Neural cell (in vitro differentiated cells): Measurements from ENCODE around the gene BBS12. TPM values are rescaled to one million over a fixed set of nuclear protein-coding genes. Genes with fewer than 3 reads are reported as not detected.

Experiments
- H2AFZ ChIP-seq: fragments of 200-600, 300-800 bp; sonication (generic), shearing (Covaris generic); 2 replicates; pipeline ENCODE4 v1.6.0; 2014; ENCODE audit warnings: low read depth, mild to moderate bottlenecking, antibody characterized with exemption, low read length, moderate library complexity
- H3F3A ChIP-seq: fragments of 200-600 bp; shearing (Covaris generic); 2 replicates; pipeline ENCODE4 v1.6.1; 2016; ENCODE audit warnings: mild to moderate bottlenecking, moderate library complexity, mixed read lengths, antibody characterized with exemption, low read length; ENCODE audit not compliant: insufficient read depth, poor library complexity, severe bottlenecking
- H3K27ac ChIP-seq: fragments of 200-600, 300-800 bp; sonication (generic), shearing (Covaris generic); 2 replicates; pipeline ENCODE4 v1.5.1; 2014; ENCODE audit warnings: mild to moderate bottlenecking, low read length, moderate library complexity
- H3K27me3 ChIP-seq: fragments of 300-800, 200-600 bp; sonication (generic), shearing (Covaris generic); 2 replicates; pipeline ENCODE4 v1.6.0; 2014; ENCODE audit warnings: mild to moderate bottlenecking, low read depth, low read length, moderate library complexity; ENCODE audit not compliant: insufficient read depth
- H3K36me3 ChIP-seq: fragments of 300-800, 200-600 bp; sonication (generic), shearing (Covaris generic); 2 replicates; pipeline ENCODE4 v1.5.1; 2014; ENCODE audit warnings: mild to moderate bottlenecking, antibody characterized with exemption, low read length, moderate library complexity; ENCODE audit not compliant: insufficient read depth
- H3K4me2 ChIP-seq: fragments of 300-800, 200-600 bp; sonication (generic), shearing (Covaris generic); 2 replicates; pipeline ENCODE4 v1.6.0; 2014; ENCODE audit warnings: mild to moderate bottlenecking, low read length
- H3K4me3 ChIP-seq: fragments of 300-800, 200-600 bp; sonication (generic), shearing (Covaris generic); 2 replicates; pipeline ENCODE4 v1.5.1; 2014; ENCODE audit warnings: mild to moderate bottlenecking, low read length, moderate library complexity
- H3K79me2 ChIP-seq: fragments of 200-600 bp; shearing (Covaris generic); replicated peaks from 2 replicates; pipeline ENCODE4 v1.6.0; 2014; ENCODE audit warnings: mild to moderate bottlenecking, low read length, moderate library complexity; ENCODE audit not compliant: insufficient read depth
- H3K9ac ChIP-seq: fragments of 300-800, 200-600 bp; sonication (generic), shearing (Covaris generic); 2 replicates; pipeline ENCODE4 v1.6.1; 2016; ENCODE audit warnings: mild to moderate bottlenecking, low read length, mixed read lengths
- H3K9me2 ChIP-seq: fragments of 200-600 bp; shearing (Covaris generic); 2 replicates; pipeline ENCODE4 v1.6.1; 2016; ENCODE audit warnings: mild to moderate bottlenecking, low read length, mixed read lengths; ENCODE audit not compliant: insufficient read depth
- H3K9me3 ChIP-seq: fragments of 200-600, 300-800 bp; sonication (generic), shearing (Covaris generic); 2 replicates; pipeline ENCODE4 v1.6.1; 2016; ENCODE audit warnings: mild to moderate bottlenecking, mixed run types, low read length, moderate library complexity, mixed read lengths
- H4K20me1 ChIP-seq: fragments of 200-600 bp; shearing (Covaris generic); 2 replicates; pipeline ENCODE4 v1.6.1; 2016; ENCODE audit warnings: mild to moderate bottlenecking, mixed run types; ENCODE audit not compliant: insufficient read depth
- EP300 ChIP-seq: fragments of 450-650 bp; conservative IDR thresholded peaks from 2 replicates; pipeline ENCODE4 v1.6.1; 2014; ENCODE audit warnings: antibody characterized with exemption, mild to moderate bottlenecking, moderate library complexity; ENCODE audit not compliant: poor library complexity, severe bottlenecking
- EZH2 ChIP-seq: fragments of 200-600, 300-800 bp; shearing (Covaris generic), sonication (generic); IDR thresholded peaks from 2 replicates; pipeline ENCODE4 v1.6.1; 2014; ENCODE audit warnings: antibody characterized with exemption, low read length, borderline replicate concordance, mild to moderate bottlenecking; ENCODE audit not compliant: insufficient read depth, poor library complexity, severe bottlenecking
- MXI1 ChIP-seq: fragments of 450-650 bp; conservative IDR thresholded peaks from 2 replicates; pipeline ENCODE4 v1.6.1; 2014; ENCODE audit warnings: antibody characterized with exemption, mild to moderate bottlenecking; ENCODE audit not compliant: poor library complexity, severe bottlenecking
- POLR2AphosphoS5 ChIP-seq: IDR thresholded peaks from 2 replicates; pipeline ENCODE4 v1.6.1; 2012
- RAD21 ChIP-seq: fragments of 450-650 bp; conservative IDR thresholded peaks from 2 replicates; pipeline ENCODE4 v1.6.1; 2014; ENCODE audit warnings: antibody characterized with exemption, mild to moderate bottlenecking, moderate library complexity
- SMC3 ChIP-seq: fragments of 450-650 bp; conservative IDR thresholded peaks from 2 replicates; pipeline ENCODE4 v1.6.1; 2014; ENCODE audit warnings: antibody characterized with exemption, mild to moderate bottlenecking, moderate library complexity; ENCODE audit not compliant: poor library complexity
- TAF1 ChIP-seq: IDR thresholded peaks from 2 replicates; pipeline ENCODE4 v1.6.1; 2012; ENCODE audit warnings: low read depth
- polyA plus RNA-seq: library from polyadenylated mRNA; depleted of rRNA; stranded (reverse); fragments of >200 nt; gene quantifications from 2 replicates; pipeline ENCODE4 v1.2.3, GENCODE V29; 2014
- TF ChIP-seq, protein P1 (sequence below): IDR thresholded peaks from 2 replicates; pipeline ENCODE4 v1.6.1; 2012; ENCODE audit warnings: borderline replicate concordance
- TF ChIP-seq, protein P2 (sequence below): fragments of 450-650 bp; IDR thresholded peaks from 2 replicates; pipeline ENCODE4 v1.5.1; 2014; ENCODE audit warnings: antibody characterized with exemption, mild to moderate bottlenecking, moderate library complexity; ENCODE audit not compliant: poor library complexity, severe bottlenecking

The BBS12 gene
- polyA plus RNA-seq, 1 donor from 2014 or later: 3.7 TPM

DNA sequence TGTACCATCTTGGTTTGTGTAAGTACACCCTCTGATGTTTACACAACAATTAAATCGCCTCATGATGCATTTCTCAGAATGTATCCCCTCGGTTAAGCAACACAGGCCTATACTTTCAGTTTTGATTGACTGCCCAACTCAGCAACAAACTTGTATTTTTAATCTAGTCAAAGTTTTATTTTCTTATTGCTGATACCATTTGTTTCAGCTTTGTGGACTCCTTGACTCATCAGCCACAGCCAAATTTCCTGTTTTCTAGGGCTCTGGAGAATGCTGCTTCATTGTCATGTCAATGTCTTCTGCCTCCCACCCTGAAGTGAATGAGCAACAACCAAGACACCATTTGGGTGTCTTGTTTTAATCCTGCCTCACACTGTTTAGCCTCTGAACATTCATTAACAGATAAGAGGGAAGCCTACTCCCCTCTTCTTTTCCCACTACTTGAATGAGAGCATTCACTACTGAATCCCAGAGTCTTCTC is 14.0 kb downstream of the BBS12 start:
- Histone ChIP-seq H3K27ac (no peak overlapping the region), H2AFZ (no peak overlapping the region), H3K9me3 (no peaks in the 10 kb centered on the region), H3K4me3 (no peak overlapping the region), H3K9me2 (no peaks in the 10 kb centered on the region), H3K36me3 (peaks cover 3% of the 10 kb centered on the region), H3K79me2 (no peaks in the 10 kb centered on the region), H3K4me2 (no peak overlapping the region), H4K20me1 (no peaks in the 10 kb centered on the region), H3K27me3 (no peaks in the 10 kb centered on the region), H3K9ac (no peak overlapping the region), H3F3A (no peaks in the 10 kb centered on the region)
- no peak for TF ChIP-seq MXI1

DNA sequence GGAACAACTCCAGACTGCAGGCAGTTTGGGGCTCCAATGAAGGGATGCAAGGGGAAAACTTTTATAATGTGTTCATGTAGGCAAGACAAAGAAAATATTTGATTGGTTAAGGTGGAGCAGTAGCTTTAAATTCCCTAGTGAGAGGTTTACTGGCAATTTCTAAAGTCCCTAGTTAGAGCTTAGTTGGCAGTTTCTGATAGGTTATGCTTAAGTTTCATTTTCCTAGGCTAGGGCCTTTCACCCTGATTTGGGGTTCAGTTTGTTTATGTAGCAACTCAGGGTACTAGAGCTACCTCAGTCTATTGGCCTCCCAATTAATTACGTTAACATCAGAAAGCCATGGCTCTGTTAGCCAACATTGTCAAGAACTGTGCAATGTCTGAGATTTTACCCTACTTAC is 14.6 kb downstream of the BBS12 start:
- no peaks in the 10 kb centered on the region for H3K9me3 ChIP-seq
- H3K27ac ChIP-seq: no peak overlapping the region
- H3K79me2 ChIP-seq: no peaks in the 10 kb centered on the region

DNA sequence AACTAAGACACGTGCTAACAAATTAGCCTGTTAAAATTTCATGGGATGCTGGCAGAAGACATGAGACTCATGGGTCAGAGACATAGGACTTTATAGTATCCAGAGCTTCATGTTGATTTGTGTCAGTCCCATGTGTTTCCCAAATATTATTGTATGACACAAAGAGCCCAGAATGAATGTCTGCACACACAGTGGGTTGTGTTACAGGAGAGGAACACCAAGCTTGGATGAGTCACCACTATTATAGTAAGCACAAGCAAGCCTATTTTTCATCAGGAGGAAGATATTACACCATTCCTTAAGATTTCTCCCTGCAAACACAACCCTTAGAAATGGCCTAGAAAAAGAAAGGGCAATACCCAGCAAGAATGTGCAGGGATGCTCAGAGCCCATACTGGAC is 15.4 kb downstream of the BBS12 start:
- Histone ChIP-seq H2AFZ (no peak overlapping the region), H3K79me2 (no peaks in the 10 kb centered on the region), H3K4me3 (no peak overlapping the region), H3K36me3 (peaks cover 1% of the 10 kb centered on the region), H3K9ac (no peak overlapping the region), H3K27ac (no peak overlapping the region), H3K4me2 (no peak overlapping the region), H3F3A (no peaks in the 10 kb centered on the region), H3K9me2 (no peaks in the 10 kb centered on the region), H3K27me3 (no peaks in the 10 kb centered on the region), H4K20me1 (no peaks in the 10 kb centered on the region), H3K9me3 (no peaks in the 10 kb centered on the region)
- no peak for TF ChIP-seq SMC3
- TF ChIP-seq, protein P1, sequence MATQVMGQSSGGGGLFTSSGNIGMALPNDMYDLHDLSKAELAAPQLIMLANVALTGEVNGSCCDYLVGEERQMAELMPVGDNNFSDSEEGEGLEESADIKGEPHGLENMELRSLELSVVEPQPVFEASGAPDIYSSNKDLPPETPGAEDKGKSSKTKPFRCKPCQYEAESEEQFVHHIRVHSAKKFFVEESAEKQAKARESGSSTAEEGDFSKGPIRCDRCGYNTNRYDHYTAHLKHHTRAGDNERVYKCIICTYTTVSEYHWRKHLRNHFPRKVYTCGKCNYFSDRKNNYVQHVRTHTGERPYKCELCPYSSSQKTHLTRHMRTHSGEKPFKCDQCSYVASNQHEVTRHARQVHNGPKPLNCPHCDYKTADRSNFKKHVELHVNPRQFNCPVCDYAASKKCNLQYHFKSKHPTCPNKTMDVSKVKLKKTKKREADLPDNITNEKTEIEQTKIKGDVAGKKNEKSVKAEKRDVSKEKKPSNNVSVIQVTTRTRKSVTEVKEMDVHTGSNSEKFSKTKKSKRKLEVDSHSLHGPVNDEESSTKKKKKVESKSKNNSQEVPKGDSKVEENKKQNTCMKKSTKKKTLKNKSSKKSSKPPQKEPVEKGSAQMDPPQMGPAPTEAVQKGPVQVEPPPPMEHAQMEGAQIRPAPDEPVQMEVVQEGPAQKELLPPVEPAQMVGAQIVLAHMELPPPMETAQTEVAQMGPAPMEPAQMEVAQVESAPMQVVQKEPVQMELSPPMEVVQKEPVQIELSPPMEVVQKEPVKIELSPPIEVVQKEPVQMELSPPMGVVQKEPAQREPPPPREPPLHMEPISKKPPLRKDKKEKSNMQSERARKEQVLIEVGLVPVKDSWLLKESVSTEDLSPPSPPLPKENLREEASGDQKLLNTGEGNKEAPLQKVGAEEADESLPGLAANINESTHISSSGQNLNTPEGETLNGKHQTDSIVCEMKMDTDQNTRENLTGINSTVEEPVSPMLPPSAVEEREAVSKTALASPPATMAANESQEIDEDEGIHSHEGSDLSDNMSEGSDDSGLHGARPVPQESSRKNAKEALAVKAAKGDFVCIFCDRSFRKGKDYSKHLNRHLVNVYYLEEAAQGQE: no peak
- no peak for TF ChIP-seq TAF1
- no peak for TF ChIP-seq POLR2AphosphoS5
- TF ChIP-seq EZH2: no peak
- TF ChIP-seq RAD21: no peak
- no peak for TF ChIP-seq EP300
- TF ChIP-seq MXI1: no peak

More for the DNA sequence above, 14.6 kb downstream of the BBS12 start:
- Histone ChIP-seq H3K36me3 (peaks cover 3% of the 10 kb centered on the region), H3K9me2 (no peaks in the 10 kb centered on the region), H3K4me3 (no peak overlapping the region), H4K20me1 (no peaks in the 10 kb centered on the region), H3F3A (no peaks in the 10 kb centered on the region), H3K9ac (no peak overlapping the region), H3K27me3 (no peaks in the 10 kb centered on the region), H2AFZ (no peak overlapping the region), H3K4me2 (no peak overlapping the region)
- TF ChIP-seq, protein P2, sequence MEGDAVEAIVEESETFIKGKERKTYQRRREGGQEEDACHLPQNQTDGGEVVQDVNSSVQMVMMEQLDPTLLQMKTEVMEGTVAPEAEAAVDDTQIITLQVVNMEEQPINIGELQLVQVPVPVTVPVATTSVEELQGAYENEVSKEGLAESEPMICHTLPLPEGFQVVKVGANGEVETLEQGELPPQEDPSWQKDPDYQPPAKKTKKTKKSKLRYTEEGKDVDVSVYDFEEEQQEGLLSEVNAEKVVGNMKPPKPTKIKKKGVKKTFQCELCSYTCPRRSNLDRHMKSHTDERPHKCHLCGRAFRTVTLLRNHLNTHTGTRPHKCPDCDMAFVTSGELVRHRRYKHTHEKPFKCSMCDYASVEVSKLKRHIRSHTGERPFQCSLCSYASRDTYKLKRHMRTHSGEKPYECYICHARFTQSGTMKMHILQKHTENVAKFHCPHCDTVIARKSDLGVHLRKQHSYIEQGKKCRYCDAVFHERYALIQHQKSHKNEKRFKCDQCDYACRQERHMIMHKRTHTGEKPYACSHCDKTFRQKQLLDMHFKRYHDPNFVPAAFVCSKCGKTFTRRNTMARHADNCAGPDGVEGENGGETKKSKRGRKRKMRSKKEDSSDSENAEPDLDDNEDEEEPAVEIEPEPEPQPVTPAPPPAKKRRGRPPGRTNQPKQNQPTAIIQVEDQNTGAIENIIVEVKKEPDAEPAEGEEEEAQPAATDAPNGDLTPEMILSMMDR: no peak
- TF ChIP-seq, protein P1: no peak
- TF ChIP-seq EZH2 (no peak), RAD21 (no peak), EP300 (no peak), TAF1 (no peak), SMC3 (no peak), MXI1 (no peak), POLR2AphosphoS5 (no peak)
